LNCaP clone FGC (cell line): ENCODE results near the gene PLAU.

Experiments used
- DNase-seq: peaks from one replicate; pipeline ENCODE4 v3.0.0-alpha.2; 2011; ENCODE audit warnings: low read depth
- H3K4me3 ChIP-seq: 2 replicates; pipeline ENCODE4 v1.5.1; 2011; ENCODE audit warnings: mild to moderate bottlenecking, low read depth, low read length, control low read depth
- CTCF ChIP-seq: IDR thresholded peaks from 2 replicates; pipeline ENCODE4 v1.5.1; 2012; ENCODE audit warnings: mild to moderate bottlenecking; ENCODE audit not compliant: control insufficient read depth, insufficient read depth; ENCODE audit errors: extremely low read depth

PLAU gene

GRCh38 chr10:73873142-73873837 is 37.6 kb upstream of the PLAU start:
- no peak for TF ChIP-seq CTCF

GRCh38 chr10:73873838-73874215 is 37.1 kb upstream of the PLAU start:
- no peak for DNase-seq
- no peak for TF ChIP-seq CTCF

More at GRCh38 chr10:73873142-73873837, 37.6 kb upstream of the PLAU start:
- H3K4me3 ChIP-seq: peak overlapping the region; percentile 58
- no peak for DNase-seq

GRCh38 chr10:73874267-73875138 is 36.4 kb upstream of the PLAU start, which contains the start of gene CAMK2G:
TSS of gene CAMK2G (minus strand) at chr10:73874555. CDS start at chr10:73874461, 94 bp downstream.
- TF ChIP-seq CTCF: no peak
- peak within 1 kb of the TSS; percentile 58 for H3K4me3 ChIP-seq
- DNase-seq: no peak

More at GRCh38 chr10:73873838-73874215, 37.1 kb upstream of the PLAU start:
- H3K4me3 ChIP-seq: peak overlapping the region; percentile 58

GRCh38 chr10:73875139-73875475 is 35.8 kb upstream of the PLAU start:
- TF ChIP-seq CTCF: no peak
- DNase-seq: no peak
- peak overlapping the region; percentile 58 for H3K4me3 ChIP-seq

- TF ChIP-seq CTCF: no peak
- no peak overlapping the region for H3K4me3 ChIP-seq
- DNase-seq: no peak
Observed at GRCh38 chr10:73876157-73876556, 34.8 kb upstream of the PLAU start.

GRCh38 chr10:73876566-73876965 is 34.4 kb upstream of the PLAU start:
- no peak for DNase-seq
- H3K4me3 ChIP-seq: no peak overlapping the region
- no peak for TF ChIP-seq CTCF
